GM19035 (cell line): ENCODE results near the gene COPS4.
"Not testable (repeated sequence)": the region's sequence is repeated elsewhere in the genome, so short reads cannot be mapped to it uniquely, and the experiment has no call there.

ENCODE experiments used
- ATAC-seq: cut with Tn5 transposase; IDR thresholded peaks from one replicate; pipeline ENCODE4 v1.9.1; 2021; ENCODE audit not compliant: unreplicated experiment

Gene COPS4

GRCh38 chr4:83082777-83083176 lies 47.8 kb downstream of the COPS4 start:
- ATAC-seq: no peak

DNA sequence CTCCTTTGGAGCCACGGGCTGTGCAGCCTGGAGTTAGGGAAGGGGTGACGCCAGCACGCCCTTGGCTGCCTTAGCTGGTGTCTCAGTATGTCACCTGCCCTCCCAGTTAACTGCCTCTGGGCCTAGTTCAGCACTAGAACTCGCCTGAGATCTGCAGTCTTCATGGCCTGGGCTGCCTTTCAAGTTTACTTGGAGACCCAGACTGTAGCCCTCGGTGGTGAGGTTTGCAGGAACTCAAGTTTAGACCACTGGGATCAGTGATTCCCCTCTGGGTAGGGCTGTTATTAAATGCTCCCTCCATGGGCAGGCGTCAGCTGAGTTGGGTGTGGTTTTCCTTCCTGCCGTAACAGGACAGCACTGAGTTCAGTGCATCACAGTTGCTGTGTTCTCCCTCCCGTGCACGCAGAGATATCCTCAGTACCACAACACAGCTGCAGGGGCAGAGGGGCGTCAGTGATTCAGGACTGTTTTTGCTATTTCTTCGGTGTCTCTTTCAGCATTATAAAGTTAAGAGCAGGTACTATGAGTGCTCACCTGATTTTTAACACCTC lies 49.0 kb downstream of the COPS4 start:
- ATAC-seq: no peak

DNA sequence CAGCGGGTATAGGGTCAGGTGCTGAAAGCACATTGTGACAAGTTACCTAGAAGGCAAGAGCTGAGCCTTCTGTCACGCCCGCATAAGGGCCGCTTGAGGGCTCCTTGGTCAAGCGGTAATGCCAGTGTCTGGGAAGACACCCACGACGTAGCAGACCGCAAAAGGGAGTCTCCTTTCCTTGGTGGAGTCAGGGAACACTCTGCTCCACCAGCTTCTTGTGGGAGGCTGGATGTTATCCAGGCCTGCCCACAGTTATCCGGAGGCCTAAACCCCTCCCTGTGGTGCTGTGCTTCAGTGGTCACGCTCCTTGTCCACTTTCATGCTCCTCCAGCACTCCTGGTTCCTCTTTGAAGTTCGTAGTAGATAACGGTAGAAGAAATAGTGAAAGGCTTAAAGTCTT lies 50.0 kb downstream of the COPS4 start:
- not testable (repeated sequence) for ATAC-seq

DNA sequence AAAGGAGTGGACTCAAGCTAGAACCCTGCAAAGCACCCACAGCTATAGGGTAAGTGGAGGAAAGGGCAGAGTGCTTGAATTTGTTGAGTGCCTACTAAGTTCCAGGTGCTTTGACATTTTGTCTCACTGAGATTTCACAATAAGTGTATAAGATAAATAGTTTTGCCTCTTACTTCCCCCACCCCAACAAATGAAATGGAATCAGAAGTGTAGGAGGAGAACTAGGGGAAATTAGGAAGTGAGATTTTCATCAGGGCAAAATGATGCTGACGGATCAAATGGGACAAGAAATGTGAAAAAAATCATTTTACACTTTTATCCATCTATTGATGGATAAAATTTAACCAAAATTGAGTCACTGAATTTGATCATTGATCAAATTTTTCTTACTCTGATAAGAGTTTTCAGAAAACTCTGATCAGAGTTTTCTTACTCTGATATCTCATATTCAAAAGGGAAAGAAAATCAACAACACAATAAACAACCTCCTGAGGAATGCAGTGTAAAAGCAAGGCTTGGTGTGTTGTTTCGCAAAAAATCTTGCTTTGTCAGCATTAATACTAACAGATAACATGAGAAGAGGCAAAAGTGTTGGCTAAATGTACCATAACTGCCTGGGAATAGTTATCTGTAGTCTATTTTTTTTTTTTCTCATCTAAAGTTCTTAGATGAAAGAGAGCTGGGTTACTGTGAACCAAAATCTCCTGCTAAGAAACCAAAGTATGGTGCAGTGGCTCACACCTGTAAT lies 54.6 kb downstream of the COPS4 start:
- no peak for ATAC-seq

- ATAC-seq: no peak
Observed at GRCh38 chr4:83093060-83093640, 58.2 kb downstream of the COPS4 start.

- ATAC-seq: no peak
Observed at GRCh38 chr4:83096397-83096796, 61.4 kb downstream of the COPS4 start.

- ATAC-seq: no peak
Observed at GRCh38 chr4:83104991-83105390, 70.0 kb downstream of the COPS4 start.

- ATAC-seq: no peak
Observed at GRCh38 chr4:83107631-83108030, 72.6 kb downstream of the COPS4 start.

DNA sequence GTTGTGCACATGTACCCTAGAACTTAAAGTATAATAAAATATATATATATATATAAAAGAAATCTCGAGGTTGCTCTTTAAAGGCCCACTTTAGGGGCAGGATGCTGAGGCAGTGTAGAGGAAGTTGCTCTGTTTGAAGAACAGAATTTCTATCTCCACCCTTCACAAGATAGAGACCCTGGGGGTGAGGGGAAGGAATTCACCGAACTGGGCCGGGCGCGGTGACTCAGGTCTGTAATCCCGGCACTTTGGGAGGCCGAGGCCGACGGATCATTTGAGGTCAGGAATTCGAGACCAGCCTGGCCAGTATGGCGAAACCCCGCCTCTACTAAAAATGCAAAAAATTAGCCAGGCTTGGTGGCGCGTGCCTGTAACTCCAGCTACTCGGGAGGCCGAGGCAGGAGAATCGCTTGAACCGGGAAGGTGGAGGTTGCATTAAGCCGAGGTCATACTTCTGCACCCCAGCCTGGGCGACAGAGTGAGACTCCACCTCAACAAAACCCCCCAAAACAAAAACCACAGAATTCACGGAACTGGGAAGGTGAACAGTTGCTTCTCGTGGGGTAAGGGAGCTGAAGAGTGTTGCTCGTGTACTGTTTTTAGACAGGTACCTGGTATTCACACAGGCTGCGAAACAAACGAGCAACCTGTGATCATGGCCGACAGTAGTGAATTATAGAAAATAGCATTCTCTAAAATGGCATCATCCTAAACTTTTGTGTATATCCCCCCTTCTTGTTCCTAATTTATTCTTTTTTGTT lies 73.3 kb downstream of the COPS4 start:
- no peak for ATAC-seq

DNA sequence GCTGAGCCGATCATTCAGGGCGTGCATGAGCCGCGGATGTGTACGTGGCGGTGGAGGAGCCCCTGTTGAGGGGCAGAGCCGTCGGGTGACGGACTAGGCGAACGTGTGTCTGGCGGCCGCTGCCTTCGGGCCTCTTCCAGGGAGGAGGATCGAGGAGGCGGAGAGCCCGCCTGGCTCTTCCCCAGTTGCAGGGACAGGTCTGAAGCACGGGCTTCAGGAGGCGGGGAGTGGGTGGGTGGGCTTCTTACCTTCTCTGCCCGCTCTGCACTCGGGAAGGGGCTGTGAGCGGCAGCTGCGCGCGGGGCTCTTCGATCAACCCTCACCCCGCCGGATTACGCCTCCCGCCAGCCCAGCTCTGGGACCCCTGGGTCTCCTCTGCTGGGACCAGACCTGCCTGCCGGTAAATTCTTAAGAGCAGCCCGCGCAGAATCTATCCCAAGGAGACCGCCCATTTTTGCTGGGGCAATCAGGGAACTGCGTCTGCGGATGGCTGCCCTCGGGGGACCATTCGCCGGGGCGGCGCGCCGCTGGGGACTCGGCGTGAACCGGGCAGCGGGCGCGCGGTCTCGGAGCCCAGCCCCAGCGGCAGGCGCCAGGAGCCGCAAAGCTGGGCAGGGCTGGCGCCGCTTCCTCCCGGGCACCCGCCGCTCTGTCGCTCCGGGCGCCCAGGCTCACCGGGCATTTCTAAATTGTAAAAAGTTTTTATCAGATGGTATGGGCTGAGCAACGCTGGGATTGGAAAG lies 74.7 kb downstream of the COPS4 start:
- peak; percentile 21 for ATAC-seq

- peak; percentile 74 for ATAC-seq
Observed at GRCh38 chr4:83110223-83110945, 75.4 kb downstream of the COPS4 start.

GRCh38 chr4:83110970-83111750 lies 76.2 kb downstream of the COPS4 start:
- ATAC-seq: no peak

- ATAC-seq: not testable (repeated sequence)
Observed at GRCh38 chr4:83111751-83112141, 76.8 kb downstream of the COPS4 start.

GRCh38 chr4:83112231-83112630 lies 77.2 kb downstream of the COPS4 start:
- peak; percentile 28 for ATAC-seq

DNA sequence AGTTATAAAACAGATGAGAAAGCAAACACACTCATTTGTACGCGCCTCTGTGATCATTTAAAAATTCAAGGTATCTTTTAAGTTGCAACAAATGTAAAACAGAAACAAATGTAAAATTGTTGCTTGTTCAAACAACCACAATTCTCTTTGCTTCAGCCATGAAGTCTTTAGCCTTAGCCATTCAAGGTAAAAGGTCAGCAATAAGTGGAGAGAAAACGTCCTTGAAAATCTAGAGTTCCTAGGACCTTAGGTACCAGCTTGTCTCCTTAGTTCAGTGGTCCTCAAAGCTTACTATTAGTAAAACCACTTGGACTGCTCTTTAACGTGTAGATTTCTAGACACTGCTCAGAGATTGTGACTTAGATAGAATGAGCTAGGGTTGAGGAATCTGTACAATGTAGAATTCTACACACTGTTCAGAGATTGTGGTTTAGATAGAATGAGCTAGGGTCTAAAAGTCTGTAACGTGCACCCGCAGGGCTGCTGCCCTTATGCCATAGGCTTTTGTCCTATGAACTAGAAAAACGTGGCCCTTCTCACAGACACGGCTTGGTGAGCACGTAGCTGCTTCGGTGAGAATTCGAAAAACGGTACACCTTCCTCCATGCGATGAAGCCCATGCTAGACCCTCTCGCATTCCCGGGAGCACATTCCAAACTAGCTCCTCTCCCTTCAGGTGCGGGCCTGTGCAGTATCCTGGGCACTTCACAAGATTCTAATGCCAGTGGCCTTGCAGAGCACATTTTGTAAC lies 77.9 kb downstream of the COPS4 start:
- ATAC-seq: no peak

- no peak for ATAC-seq
Observed at GRCh38 chr4:83113429-83113786, 78.4 kb downstream of the COPS4 start.

GRCh38 chr4:83114576-83114975 lies 79.6 kb downstream of the COPS4 start, which contains the start of gene PLAC8:
Gene PLAC8 (minus strand): TSS chr4:83114729. CDS start chr4:83107921, 6,808 bp downstream.
- ATAC-seq: peak; percentile 37

DNA sequence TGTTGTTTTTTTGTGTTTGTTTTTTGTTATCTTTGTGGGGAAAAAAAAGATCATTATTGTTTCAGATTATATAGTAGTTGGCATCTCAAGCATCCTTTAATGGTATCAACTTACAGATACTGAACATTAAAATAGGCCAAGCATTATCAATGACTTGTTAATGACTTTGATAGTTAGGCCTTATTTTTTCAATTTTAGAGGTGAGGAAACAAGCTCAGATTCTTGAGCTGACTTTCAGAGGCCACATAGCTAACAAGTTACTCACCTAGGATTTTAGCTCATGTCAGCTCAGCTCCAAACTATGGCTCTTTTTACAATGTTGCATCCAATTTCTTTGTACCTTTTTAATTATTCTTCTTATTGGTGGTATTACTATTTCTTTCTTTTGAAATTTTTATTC lies 80.0 kb downstream of the COPS4 start:
- ATAC-seq: no peak
